ENCODE data around the gene PRKN.

- TF ChIP-seq, protein P1, sequence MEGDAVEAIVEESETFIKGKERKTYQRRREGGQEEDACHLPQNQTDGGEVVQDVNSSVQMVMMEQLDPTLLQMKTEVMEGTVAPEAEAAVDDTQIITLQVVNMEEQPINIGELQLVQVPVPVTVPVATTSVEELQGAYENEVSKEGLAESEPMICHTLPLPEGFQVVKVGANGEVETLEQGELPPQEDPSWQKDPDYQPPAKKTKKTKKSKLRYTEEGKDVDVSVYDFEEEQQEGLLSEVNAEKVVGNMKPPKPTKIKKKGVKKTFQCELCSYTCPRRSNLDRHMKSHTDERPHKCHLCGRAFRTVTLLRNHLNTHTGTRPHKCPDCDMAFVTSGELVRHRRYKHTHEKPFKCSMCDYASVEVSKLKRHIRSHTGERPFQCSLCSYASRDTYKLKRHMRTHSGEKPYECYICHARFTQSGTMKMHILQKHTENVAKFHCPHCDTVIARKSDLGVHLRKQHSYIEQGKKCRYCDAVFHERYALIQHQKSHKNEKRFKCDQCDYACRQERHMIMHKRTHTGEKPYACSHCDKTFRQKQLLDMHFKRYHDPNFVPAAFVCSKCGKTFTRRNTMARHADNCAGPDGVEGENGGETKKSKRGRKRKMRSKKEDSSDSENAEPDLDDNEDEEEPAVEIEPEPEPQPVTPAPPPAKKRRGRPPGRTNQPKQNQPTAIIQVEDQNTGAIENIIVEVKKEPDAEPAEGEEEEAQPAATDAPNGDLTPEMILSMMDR (IDR thresholded peaks at IDR 0.05; ENCODE audit: low read length), result no peak
- no peak for TF ChIP-seq EZH2 (IDR thresholded peaks at IDR 0.05; ENCODE audit: borderline replicate concordance, low read length)
Measured at GRCh38 chr6:161727083-161727833, 1000.3 kb downstream of the PRKN start.

Measured in OCI-LY1 (cell line).